ENCODE data around the gene DENND4C.
"Not testable (repeated sequence)": the region's sequence is repeated elsewhere in the genome, so short reads cannot be mapped to it uniquely, and the experiment has no call there.

Gene DENND4C

DNA sequence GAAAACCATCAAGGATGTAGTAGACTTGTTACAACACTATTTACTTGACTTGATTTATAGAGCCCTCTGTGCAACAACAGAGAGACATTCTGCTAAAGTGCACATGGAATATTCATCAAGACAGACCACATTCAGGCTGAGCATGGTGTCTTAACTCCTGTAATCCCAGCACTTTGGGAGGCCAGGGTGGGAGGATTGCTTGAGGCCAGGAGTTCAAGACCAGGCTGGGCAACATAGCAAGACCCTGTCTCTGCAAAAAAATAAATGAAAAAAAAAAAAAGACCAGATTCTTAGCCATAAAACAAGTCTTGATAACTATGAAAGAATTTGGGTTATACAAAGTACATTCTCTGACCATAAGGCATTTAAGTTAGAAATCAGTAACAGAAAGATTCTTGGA lies 25.3 kb downstream of the DENND4C start:
- Histone ChIP-seq H3K27me3 (ENCODE audit: insufficient read depth, low read length, poor library complexity) (no peaks in the 10 kb centered on the region), H4K20me1 (ENCODE audit: insufficient read depth, low read length) (peaks cover 25% of the 10 kb centered on the region), H3K27ac (ENCODE audit: low read length) (no peak overlapping the region), H2AFZ (ENCODE audit: low read depth, low read length) (no peak overlapping the region), H3K4me1 (ENCODE audit: insufficient read depth, low read length) (no peaks in the 10 kb centered on the region), H3K36me3 (ENCODE audit: insufficient read depth, low read length) (no peaks in the 10 kb centered on the region), H3K4me2 (ENCODE audit: insufficient read depth, low read length) (no peak overlapping the region), H3K4me3 (ENCODE audit: low read depth in 1 of 2, low read length in 2 of 2) (no peak overlapping the region), H3K9me3 (ENCODE audit: insufficient read depth, low read length, severe bottlenecking) (no peaks in the 10 kb centered on the region), H3K79me2 (ENCODE audit: insufficient read depth, low read length) (peaks cover 79% of the 10 kb centered on the region), H3K9ac (ENCODE audit: low read depth, low read length) (no peak overlapping the region)
- DNase-seq = no peak
- TF ChIP-seq, protein P1, sequence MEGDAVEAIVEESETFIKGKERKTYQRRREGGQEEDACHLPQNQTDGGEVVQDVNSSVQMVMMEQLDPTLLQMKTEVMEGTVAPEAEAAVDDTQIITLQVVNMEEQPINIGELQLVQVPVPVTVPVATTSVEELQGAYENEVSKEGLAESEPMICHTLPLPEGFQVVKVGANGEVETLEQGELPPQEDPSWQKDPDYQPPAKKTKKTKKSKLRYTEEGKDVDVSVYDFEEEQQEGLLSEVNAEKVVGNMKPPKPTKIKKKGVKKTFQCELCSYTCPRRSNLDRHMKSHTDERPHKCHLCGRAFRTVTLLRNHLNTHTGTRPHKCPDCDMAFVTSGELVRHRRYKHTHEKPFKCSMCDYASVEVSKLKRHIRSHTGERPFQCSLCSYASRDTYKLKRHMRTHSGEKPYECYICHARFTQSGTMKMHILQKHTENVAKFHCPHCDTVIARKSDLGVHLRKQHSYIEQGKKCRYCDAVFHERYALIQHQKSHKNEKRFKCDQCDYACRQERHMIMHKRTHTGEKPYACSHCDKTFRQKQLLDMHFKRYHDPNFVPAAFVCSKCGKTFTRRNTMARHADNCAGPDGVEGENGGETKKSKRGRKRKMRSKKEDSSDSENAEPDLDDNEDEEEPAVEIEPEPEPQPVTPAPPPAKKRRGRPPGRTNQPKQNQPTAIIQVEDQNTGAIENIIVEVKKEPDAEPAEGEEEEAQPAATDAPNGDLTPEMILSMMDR (IDR thresholded peaks at IDR 0.05; ENCODE audit: borderline replicate concordance, extremely low read depth, low read length, poor library complexity, severe bottlenecking) = no peak
- TF ChIP-seq EZH2 (IDR thresholded peaks at IDR 0.05; ENCODE audit: borderline replicate concordance, low read depth, low read length, severe bottlenecking) = no peak
- no peak for ATAC-seq (ENCODE audit: insufficient read depth, low read depth)

DNA sequence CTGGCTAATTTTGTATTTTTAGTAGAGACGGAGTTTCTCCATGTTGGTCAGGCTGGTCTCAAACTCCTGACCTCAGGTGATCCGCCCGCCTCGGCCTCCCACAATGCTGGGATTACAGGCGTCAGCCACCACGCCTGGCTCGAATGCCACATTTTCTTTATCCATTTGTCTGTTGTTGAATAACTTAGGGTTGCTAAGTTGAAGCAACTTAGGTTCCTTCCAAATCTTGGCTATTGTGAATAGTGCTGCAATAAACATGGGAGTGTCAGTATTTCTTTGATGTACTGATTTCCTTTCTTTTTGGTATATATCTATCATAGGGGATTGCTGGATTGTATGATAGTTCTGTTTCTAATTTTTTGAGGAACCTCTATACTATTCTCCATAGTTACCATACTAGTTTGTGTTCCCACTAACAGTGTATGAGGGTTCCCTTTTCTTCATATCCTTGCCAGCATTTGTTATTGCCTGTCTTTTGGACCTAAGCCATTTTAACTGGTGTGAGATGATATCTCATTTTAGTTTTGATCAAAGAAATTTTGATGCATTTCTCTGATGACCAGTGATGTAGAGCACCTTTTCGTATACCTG lies 29.3 kb downstream of the DENND4C start:
- not testable (repeated sequence) for H2AFZ ChIP-seq (ENCODE audit: low read depth, low read length); H3K27me3 ChIP-seq (ENCODE audit: insufficient read depth, low read length, poor library complexity); H3K9ac ChIP-seq (ENCODE audit: low read depth, low read length); ATAC-seq (ENCODE audit: insufficient read depth, low read depth); H3K4me3 ChIP-seq (ENCODE audit: low read depth in 1 of 2, low read length in 2 of 2); DNase-seq; H3K4me1 ChIP-seq (ENCODE audit: insufficient read depth, low read length); H3K36me3 ChIP-seq (ENCODE audit: insufficient read depth, low read length); H3K9me3 ChIP-seq (ENCODE audit: insufficient read depth, low read length, severe bottlenecking); H3K27ac ChIP-seq (ENCODE audit: low read length); H3K4me2 ChIP-seq (ENCODE audit: insufficient read depth, low read length)
- Histone ChIP-seq H4K20me1 (ENCODE audit: insufficient read depth, low read length) (peaks cover 13% of the 10 kb centered on the region; the same call in 1 of the 2 replicates), H3K79me2 (ENCODE audit: insufficient read depth, low read length) (peaks cover 78% of the 10 kb centered on the region)

DNA sequence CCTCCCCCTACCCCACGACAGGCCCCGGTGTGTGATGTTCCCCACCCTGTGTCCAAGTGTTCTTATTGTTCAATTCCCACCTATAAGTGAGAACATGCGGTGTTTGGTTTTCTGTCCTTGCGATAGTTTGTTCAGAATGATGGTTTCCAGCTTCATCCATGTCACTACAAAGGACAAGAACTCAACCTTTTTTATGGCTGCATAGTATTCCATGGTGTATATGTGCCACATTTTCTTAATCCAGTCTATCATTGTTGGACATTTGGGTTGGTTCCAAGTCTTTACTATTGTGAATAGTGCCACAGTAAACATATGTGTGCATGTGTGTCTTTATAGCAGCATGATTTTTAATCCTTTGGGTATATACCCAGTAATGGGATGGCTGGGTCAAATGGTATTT lies 35.1 kb downstream of the DENND4C start:
- peaks cover 88% of the 10 kb centered on the region for H3K79me2 ChIP-seq (ENCODE audit: insufficient read depth, low read length)
- not testable (repeated sequence) for H3K4me2 ChIP-seq (ENCODE audit: insufficient read depth, low read length); H2AFZ ChIP-seq (ENCODE audit: low read depth, low read length); H3K4me3 ChIP-seq (ENCODE audit: low read depth in 1 of 2, low read length in 2 of 2); H3K9me3 ChIP-seq (ENCODE audit: insufficient read depth, low read length, severe bottlenecking); DNase-seq; ATAC-seq (ENCODE audit: insufficient read depth, low read depth); H3K27ac ChIP-seq (ENCODE audit: low read length); H3K36me3 ChIP-seq (ENCODE audit: insufficient read depth, low read length); H3K4me1 ChIP-seq (ENCODE audit: insufficient read depth, low read length); H3K27me3 ChIP-seq (ENCODE audit: insufficient read depth, low read length, poor library complexity); H3K9ac ChIP-seq (ENCODE audit: low read depth, low read length)
- peaks cover 19% of the 10 kb centered on the region for H4K20me1 ChIP-seq (ENCODE audit: insufficient read depth, low read length)

DNA sequence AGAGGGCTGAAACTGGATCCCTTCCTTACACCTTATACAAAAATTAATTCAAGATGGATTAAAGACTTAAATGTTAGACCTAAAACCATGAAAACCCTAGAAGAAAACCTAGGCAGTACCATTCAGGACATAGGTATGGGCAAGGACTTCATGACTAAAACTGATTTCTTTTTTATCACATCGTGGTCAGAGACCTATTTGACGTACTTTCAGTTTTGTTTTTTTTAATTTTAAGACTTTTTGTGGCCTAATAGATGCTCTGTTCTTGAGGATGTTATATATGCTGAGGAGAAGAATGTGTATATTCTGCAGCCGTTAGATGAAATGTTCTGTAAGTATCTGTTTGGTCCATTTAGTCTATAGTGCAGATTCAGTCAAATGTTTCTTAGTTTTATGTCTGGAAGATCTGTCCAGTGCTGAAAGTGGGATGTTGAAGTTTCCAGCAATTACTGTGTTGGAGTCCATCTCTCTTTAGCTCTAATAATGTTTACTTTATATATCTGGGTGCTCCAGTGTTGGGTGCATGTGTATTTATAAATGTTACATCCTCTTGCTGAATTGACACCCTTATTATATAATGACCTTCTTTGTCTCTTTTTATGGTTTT lies 36.4 kb downstream of the DENND4C start:
- H3K27me3 ChIP-seq (ENCODE audit: insufficient read depth, low read length, poor library complexity); H3K4me3 ChIP-seq (ENCODE audit: low read depth in 1 of 2, low read length in 2 of 2); H3K9ac ChIP-seq (ENCODE audit: low read depth, low read length); H3K9me3 ChIP-seq (ENCODE audit: insufficient read depth, low read length, severe bottlenecking); H3K27ac ChIP-seq (ENCODE audit: low read length); H3K4me2 ChIP-seq (ENCODE audit: insufficient read depth, low read length); DNase-seq; H2AFZ ChIP-seq (ENCODE audit: low read depth, low read length); H3K4me1 ChIP-seq (ENCODE audit: insufficient read depth, low read length); H3K36me3 ChIP-seq (ENCODE audit: insufficient read depth, low read length): not testable (repeated sequence)
- Histone ChIP-seq H4K20me1 (ENCODE audit: insufficient read depth, low read length) (peaks cover 22% of the 10 kb centered on the region), H3K79me2 (ENCODE audit: insufficient read depth, low read length) (peaks cover 87% of the 10 kb centered on the region)
- ATAC-seq (ENCODE audit: insufficient read depth, low read depth) = 0 out of 3 replicates have a peak, but pooled peaks have one; percentile 17

DNA sequence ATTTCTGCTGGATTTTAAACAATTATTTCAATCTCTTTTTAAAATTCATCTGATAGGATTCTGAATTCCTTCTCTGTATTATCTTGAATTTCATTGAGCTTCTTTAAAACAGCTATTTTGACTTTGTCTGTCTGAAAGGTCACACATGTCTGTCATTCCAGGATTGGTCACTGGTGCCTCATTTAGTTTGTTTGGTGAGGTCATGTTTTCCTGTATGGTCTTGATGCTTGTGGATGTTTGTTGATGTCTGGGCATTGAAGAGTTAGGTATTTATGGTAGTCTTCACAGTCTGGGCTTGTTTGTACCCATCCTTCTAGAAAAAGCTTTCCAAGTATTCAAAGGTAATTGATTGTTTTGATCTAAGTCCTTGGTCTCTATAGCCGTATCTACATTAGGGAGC lies 39.1 kb downstream of the DENND4C start:
- no peaks in the 10 kb centered on the region for H3K27me3 ChIP-seq (ENCODE audit: insufficient read depth, low read length, poor library complexity)
- ATAC-seq (ENCODE audit: insufficient read depth, low read depth) (no peak), DNase-seq (no peak)
- peaks cover 78% of the 10 kb centered on the region for H3K79me2 ChIP-seq (ENCODE audit: insufficient read depth, low read length)
- H3K36me3 ChIP-seq (ENCODE audit: insufficient read depth, low read length) = peaks cover 6% of the 10 kb centered on the region; the same call in 1 of the 2 replicates
- H3K9me3 ChIP-seq (ENCODE audit: insufficient read depth, low read length, severe bottlenecking) = peaks cover 2% of the 10 kb centered on the region
- no peak overlapping the region for H3K4me2 ChIP-seq (ENCODE audit: insufficient read depth, low read length)
- H3K27ac ChIP-seq (ENCODE audit: low read length) = no peak overlapping the region
- H2AFZ ChIP-seq (ENCODE audit: low read depth, low read length) = no peak overlapping the region
- H3K4me1 ChIP-seq (ENCODE audit: insufficient read depth, low read length) = no peaks in the 10 kb centered on the region
- no peak for TF ChIP-seq EZH2 (IDR thresholded peaks at IDR 0.05; ENCODE audit: borderline replicate concordance, low read depth, low read length, severe bottlenecking)
- TF ChIP-seq, protein P1 (IDR thresholded peaks at IDR 0.05; ENCODE audit: borderline replicate concordance, extremely low read depth, low read length, poor library complexity, severe bottlenecking) = no peak
- no peak overlapping the region for H3K9ac ChIP-seq (ENCODE audit: low read depth, low read length)
- H4K20me1 ChIP-seq (ENCODE audit: insufficient read depth, low read length) = peaks cover 22% of the 10 kb centered on the region
- H3K4me3 ChIP-seq (ENCODE audit: low read depth in 1 of 2, low read length in 2 of 2) = no peak overlapping the region

Data from DND-41 (cell line).